HG02571 (cell line): ENCODE measurements around the gene NTN5.
"Not testable (repeated sequence)": the region's sequence is repeated elsewhere in the genome, so short reads cannot be mapped to it uniquely, and the experiment has no call there.

Experiments
- ATAC-seq: cut with Tn5 transposase; IDR thresholded peaks from one replicate; pipeline ENCODE4 v1.9.1; 2021; ENCODE audit warnings: mild to moderate bottlenecking, moderate library complexity; ENCODE audit not compliant: unreplicated experiment

NTN5 gene

DNA sequence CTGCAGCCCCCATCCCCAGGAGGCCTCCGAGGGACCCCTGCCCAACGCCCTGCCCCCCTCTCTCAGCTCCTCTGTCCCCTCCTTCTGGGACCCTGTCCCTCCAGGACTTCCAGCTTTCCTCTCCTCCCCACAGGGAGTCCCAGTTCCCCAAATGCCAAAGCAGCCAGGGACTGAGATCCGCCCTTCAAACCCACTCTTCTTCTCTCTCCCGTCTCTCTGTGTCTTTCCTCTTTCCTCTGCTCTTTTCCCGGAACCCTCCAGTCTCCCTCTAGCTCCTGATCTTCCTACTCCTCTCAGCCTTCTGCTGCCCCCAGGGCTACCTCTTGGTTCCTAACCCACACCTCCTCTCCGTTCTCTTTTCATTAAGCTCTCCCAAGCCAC, 27.2 kb downstream of the NTN5 start:
- ATAC-seq: no peak

DNA sequence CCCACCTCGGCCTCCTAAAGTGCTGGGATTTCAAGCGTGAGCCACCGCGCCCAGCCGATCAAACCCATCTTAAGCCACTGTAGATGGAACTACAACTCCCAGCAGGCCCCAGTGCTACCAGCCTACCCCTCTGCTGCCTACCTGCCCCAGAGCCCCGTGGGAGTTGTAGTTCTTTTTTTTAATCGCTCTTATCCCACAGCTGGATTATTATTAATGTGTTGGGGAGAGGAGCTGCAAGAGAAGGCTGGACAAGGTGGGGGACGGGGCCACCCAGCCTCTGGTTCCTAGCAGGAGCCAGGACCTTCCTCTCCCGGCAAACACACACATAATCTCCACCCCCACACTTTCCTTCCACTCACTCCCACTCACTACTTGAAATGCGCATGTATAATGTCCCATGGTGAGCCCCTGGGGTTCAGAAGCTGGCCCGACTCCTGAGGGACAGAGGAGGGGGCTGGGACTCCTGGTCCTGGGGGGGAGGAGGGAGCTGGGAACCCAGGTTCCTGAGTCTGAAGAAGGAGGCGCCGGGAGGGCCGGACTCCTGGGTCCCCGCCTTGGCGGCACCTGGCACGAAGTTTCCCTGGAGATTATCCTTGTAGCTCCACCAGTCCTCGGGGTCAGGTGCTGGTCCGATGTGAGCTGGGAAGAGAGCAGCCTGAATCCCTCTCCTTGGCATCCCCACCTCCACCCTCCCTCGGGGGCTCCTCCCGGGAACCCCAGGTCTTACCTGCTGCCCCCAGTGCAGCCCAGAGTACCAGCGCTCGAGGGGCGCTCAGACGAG, 27.8 kb downstream of the NTN5 start:
- no peak for ATAC-seq

DNA sequence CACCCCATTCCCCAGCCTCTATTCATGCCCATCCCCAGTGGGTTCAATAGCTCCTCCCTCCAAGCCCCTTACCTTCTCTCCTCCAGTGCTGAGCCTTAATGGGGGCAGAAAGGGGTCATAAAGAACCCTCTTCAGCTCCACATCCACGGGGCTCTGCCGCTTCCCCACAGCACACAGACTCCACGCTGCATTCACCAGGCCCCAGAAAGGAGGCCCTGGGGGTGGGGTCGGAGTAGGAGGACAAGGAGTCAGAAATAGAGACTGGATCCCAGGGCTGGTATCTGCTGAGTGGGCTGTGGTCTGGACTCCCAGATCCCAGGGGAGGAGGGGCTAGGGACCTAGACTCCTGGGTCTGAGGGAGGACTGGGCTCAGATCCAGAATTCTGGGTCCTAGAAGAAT, 28.5 kb downstream of the NTN5 start:
- no peak for ATAC-seq

DNA sequence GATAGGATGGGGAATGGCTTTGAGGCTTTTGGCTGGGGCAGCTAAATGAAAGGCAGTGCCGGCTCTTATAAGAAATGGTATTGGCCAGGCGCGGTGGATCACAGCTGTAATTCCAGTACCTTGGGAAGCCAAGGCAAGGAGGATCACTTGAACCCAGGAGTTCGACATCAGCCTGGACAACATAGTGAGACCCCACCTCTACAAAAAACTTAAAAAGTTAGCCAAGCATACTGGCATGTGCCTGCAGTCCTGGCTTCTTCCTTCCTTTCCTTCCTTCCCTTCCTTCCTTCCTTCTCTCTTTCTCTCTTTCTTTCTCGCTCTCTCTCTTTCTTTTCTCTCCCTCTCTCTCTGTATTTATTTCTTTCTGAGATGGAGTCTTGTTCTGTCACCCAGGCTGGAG, 30.0 kb downstream of the NTN5 start:
- ATAC-seq: no peak

GRCh38 chr19:48641850-48642249, 31.0 kb downstream of the NTN5 start:
- ATAC-seq: no peak

DNA sequence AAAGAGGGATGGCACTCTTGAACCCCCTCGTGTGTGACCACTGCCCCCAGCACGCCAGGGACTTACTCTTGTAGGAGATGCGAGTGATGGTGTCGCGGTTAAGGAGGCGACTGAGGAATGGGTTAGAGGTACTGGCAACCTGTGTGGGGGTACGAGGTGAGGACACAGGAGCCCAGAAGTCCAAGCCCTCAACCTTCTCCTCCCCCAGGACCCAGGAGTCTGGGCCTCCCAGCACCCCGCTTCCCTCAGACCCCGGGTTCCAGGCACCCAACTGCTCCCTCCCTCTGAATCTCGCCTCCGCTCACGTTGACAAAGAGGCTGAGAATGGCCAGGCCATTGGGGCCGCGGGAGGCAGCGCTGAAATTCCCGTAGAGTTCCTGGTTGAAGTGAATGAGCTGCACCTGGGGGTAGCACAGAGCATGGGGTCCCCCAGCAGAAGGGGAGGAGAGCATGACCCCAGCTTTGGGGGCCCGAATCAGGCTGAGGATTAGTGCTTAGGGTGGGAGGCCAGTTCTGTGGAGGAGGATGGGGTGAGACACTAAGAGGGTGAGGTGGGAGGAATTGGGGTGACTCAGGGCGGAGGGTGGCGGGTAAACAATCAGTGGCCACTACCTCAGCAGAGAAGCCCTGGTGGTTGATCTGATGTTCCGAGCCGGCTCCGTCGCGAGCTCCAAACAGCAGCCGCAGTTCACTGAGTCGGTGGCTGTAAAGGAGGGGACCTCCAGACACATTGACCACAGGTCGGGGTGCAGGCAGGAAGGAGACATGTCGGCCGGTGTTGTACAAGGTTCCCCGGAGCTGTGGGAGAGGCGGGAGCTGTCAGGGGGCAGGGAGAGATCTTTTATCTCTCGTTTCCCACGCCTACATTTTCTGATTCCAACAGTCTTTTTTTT, 33.1 kb downstream of the NTN5 start:
- no peak for ATAC-seq

GRCh38 chr19:48638831-48639381, 33.9 kb downstream of the NTN5 start:
- ATAC-seq: no peak

GRCh38 chr19:48637948-48638830, 34.6 kb downstream of the NTN5 start:
- ATAC-seq: no peak

- ATAC-seq: peak; percentile 57
Observed at GRCh38 chr19:48637449-48637947, 35.3 kb downstream of the NTN5 start.

DNA sequence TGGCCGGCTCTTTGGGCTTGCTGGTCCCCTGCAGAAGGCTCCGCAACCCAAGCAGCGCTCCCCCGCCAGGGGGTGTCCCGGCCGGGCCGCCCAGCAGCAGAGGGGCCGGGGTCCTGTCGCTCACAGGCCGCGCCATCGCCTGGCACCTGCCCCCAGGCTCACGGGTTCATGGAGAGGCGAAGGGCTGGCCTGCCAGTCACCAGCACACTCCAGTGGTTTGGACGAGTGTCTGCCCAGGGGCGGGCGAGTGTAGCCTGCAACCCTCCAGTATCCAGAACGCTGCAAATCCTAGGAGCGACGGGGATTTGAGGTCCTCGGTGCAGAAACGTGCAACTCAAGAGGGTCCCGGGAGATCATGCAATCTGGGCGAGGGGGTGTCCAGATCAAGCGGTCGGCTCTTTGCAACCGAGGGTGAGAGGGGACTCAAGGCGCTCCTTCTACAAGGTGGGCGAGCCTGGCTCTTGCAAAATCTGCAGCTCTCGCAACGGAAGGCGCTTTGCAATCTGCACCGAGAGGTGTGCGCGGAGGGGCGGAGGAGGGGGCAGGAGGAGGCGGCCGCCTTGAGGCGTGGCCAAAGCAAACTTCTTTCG, 35.9 kb downstream of the NTN5 start, which contains the start of gene DBP:
TSS of gene DBP (minus strand) at position 521 of the 590 bp plus-strand sequence. CDS start at position 136, 385 bp downstream.
- peak; percentile 1 for ATAC-seq

DNA sequence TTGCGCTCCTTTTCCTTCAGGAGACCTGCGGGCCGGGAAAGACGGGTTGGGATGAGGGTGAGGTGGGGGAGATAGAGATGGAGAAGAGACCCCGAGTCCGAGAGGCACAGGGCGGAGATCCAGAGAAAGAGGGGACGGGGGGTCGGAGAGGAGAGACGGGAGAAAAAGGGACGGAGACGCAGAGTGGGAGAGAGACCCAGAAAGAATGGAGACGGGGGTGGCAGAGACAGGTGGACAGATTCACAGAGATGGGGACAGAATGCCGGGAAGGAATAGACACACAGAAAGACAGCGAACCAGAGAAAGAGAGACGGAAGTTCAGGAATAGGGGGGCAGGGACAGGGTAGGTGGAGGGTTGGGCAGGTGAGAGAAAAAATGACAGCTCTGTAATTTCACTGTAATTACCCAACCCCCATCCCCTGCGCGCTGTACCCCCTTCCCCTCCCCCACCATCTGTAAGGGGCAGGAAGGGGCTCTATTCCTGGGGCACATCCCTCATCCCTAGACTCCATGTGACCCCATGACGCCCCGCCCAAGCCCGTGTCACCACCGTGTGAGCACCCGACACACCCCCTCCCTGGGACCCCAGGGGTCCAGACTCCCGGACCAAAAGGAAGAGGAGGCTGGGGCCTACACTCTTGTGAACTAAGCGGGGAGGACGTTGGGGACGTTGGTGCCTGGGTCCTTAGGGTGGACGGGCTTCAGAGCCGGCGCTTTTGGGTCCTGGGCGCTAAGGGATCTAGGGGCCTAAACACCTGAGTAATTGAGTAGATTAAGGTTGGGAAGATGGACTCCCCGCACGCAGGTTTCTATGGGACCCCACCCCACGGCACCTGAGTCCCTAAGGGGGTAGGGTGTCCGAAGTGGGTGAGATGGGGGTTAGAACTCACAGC, 36.6 kb downstream of the NTN5 start:
- no peak for ATAC-seq

- no peak for ATAC-seq
Observed at GRCh38 chr19:48635263-48635965, 37.4 kb downstream of the NTN5 start.

DNA sequence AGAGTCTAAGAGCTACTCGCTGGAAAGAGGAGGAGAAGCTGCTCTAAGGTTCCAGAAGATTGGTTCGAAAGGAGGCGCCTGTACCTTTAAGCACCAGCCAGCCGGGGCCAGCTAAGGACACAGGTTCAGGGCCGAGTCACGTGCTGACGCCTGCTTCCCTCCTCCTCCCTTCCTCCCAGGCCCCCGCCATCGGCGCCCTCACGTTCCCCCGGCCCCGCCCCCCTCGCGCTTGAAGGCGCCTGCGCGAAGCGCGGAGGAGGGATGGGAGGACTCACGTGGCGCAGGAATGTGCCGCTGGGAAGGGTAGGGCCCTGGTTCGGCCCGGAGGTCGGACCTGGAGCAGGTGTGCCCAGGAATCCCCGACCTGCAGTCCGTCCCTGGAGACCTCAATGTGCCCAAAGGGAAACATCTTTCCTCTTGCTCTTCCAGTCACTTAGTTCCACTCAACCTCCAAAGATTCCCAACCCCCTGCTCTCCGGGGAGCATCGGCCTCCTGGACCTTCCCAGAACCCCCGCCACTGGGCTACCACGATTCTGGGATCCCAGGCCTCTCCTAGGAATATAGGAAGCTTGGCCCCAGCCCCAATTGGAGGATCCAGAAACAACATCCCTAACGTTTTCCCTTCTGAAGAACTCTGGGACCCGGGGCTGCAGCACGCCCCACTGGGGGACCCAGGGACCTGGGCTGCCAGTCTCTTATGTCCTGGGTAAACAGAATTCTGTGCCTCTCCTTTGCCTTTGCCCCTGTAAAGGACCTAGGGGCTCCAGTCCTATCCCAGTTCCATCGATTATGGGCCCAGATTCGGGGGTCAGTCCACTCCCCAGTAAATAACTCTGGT, 38.2 kb downstream of the NTN5 start:
- peak; percentile 34 for ATAC-seq

- ATAC-seq: no peak
Observed at GRCh38 chr19:48634036-48634342, 38.8 kb downstream of the NTN5 start.

DNA sequence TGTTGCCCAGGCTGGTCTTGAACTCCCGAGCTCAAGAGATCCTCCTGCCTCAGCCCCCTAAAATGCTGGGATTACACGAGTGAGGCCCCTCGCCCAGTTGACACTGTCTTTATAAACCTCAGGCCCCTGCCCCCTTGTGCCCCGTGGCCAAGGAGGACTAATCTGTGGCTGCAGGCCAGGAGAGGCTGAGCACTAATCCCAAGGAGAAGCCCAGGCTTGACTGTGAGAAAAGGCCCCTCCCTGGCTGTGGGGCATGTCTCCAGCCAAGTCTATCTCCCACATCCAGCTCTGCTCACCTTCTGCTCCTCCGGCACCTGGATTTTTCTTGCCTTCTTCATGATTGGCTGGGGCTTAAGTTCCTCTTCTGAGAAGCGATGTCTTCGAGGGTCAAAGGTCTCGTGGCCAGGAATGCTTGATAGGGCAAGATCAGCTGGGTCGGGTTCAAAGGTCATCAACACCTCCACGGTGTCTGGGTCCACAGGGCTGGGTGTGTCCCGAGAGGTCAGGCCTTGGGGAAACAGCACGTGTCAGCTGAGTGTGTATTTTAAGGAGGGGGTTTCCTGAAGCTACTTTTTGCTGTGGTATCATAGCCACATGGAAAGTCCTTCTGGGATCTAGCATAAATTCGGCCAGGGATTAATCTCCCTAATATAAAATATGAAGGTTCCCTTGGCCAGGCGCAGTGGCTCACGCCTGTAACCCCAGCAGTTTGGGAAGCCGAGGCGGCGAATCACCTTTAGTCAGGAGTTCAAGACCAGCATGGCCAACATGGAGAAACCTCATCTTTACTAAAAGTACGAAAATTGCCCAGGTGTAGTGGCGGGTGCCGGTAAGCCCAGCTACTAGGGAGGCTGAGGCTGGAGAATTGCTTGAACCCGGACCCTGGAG, 39.4 kb downstream of the NTN5 start:
- no peak for ATAC-seq

DNA sequence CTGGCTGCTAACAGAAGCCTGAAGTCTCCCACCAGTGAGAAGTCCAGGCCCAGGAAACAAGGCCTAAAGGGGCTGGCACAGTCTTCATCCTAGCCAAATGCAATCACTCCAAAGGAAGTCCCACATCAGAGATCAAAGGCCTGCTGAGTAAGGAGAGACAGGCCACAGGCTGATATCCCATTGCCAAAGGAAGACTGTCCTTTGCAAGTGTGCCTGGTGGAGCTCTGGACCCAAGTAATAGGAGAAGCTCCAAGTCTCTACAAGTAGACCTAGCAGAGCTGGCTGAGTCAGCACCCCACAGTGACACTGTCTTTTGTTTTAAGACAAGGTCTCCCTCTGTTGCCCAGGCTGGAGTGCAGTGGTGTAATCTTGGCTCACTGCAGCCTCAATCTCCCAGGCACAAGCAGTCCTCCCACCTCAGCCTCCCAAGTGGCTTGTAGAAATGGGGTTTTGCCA, 40.1 kb downstream of the NTN5 start:
- no peak for ATAC-seq

- not testable (repeated sequence) for ATAC-seq
Observed at GRCh38 chr19:48632286-48632685, 40.5 kb downstream of the NTN5 start.
